ENCODE results near the gene CALR.

Gene CALR

GRCh38 chr19:12983542-12984142 lies 45.2 kb downstream of the CALR start:
- peak; percentile 37 to 87 for DNase-seq

- no peak for DNase-seq
These were observed 45.8 kb downstream of the CALR start for GRCh38 chr19:12984143-12984627.

- no peak for DNase-seq
These were observed 46.3 kb downstream of the CALR start for GRCh38 chr19:12984683-12985048.

- no peak for DNase-seq
These were observed 46.8 kb downstream of the CALR start for GRCh38 chr19:12985049-12985776.

GRCh38 chr19:12986726-12987125 lies 48.3 kb downstream of the CALR start:
- DNase-seq, result no peak

- DNase-seq, result no peak
These were observed 48.8 kb downstream of the CALR start for GRCh38 chr19:12987190-12987589.

- DNase-seq, result no peak
These were observed 49.4 kb downstream of the CALR start for GRCh38 chr19:12987781-12988180.

GRCh38 chr19:12990431-12990830 lies 52.0 kb downstream of the CALR start:
- no peak for DNase-seq

- no peak for DNase-seq
These were observed 52.4 kb downstream of the CALR start for GRCh38 chr19:12990853-12991252.

- no peak for DNase-seq
These were observed 52.9 kb downstream of the CALR start for GRCh38 chr19:12991296-12991695.

GRCh38 chr19:12992729-12993128 lies 54.3 kb downstream of the CALR start:
- no peak for DNase-seq

- DNase-seq, result no peak
These were observed 55.2 kb downstream of the CALR start for GRCh38 chr19:12993562-12993961.
